BJ (cell line): ENCODE results near the gene MAMLD1. TPM values are rescaled to one million over a fixed set of nuclear protein-coding genes. Genes with fewer than 3 reads are reported as not detected.
A peak's percentile ranks its signal among the peaks of the same experiment; 100 is the strongest.

Experiments
- CTCF ChIA-PET: fragments of 350-600 bp; formaldehyde crosslinking; extraction: SDS; loops from one replicate; lab custom pipeline; 2021; ENCODE audit warnings: antibody characterized with exemption, inconsistent platforms; lab: Yijun Ruan, JAX
- POLR2A ChIA-PET: fragments of 300-600 bp; sonication (Branson Sonifier 250); formaldehyde crosslinking; extraction: SDS; loops from one replicate; lab custom pipeline; 2021; ENCODE audit warnings: antibody characterized with exemption; lab: Charles Lee
- DNase-seq: peaks from one replicate; pipeline ENCODE4 v3.0.0-alpha.2; 2011; ENCODE audit warnings: low read depth
- H3K27me3 ChIP-seq: 2 replicates; pipeline ENCODE4 v1.6.0; 2011; ENCODE audit warnings: low read length; ENCODE audit not compliant: control insufficient read depth, insufficient read depth
- H3K36me3 ChIP-seq: 2 replicates; pipeline ENCODE4 v1.5.1; 2011; ENCODE audit warnings: low read length; ENCODE audit not compliant: control insufficient read depth, insufficient read depth
- H3K4me3 ChIP-seq: 2 replicates; pipeline ENCODE4 v1.5.1; 2011; ENCODE audit warnings: low read depth, mild to moderate bottlenecking, control low read depth, low read length
- polyA minus RNA-seq: library from RNA; depleted of rRNA, polyadenylated mRNA; stranded (reverse); fragments of >200 nt; gene quantifications from 2 replicates; pipeline ENCODE4 v1.2.3, GENCODE V29; 2011; rRNA and poly(A)+ RNA removed
- polyA plus RNA-seq: library from polyadenylated mRNA; depleted of rRNA; stranded (reverse); fragments of >200 nt; gene quantifications from 2 replicates; pipeline ENCODE4 v1.2.3, GENCODE V29; 2011; rRNA removed
- TF ChIP-seq, protein P1 (sequence below): IDR thresholded peaks from 2 replicates; pipeline ENCODE4 v1.5.1; 2011; ENCODE audit warnings: low read depth, mild to moderate bottlenecking, control low read depth, inconsistent platforms, low read length, moderate library complexity; ENCODE audit not compliant: insufficient read depth

MAMLD1 gene, protein sequence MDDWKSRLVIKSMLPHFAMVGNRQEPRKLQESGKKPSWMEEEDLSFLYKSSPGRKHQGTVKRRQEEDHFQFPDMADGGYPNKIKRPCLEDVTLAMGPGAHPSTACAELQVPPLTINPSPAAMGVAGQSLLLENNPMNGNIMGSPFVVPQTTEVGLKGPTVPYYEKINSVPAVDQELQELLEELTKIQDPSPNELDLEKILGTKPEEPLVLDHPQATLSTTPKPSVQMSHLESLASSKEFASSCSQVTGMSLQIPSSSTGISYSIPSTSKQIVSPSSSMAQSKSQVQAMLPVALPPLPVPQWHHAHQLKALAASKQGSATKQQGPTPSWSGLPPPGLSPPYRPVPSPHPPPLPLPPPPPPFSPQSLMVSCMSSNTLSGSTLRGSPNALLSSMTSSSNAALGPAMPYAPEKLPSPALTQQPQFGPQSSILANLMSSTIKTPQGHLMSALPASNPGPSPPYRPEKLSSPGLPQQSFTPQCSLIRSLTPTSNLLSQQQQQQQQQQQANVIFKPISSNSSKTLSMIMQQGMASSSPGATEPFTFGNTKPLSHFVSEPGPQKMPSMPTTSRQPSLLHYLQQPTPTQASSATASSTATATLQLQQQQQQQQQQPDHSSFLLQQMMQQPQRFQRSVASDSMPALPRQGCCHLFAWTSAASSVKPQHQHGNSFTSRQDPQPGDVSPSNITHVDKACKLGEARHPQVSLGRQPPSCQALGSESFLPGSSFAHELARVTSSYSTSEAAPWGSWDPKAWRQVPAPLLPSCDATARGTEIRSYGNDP
- polyA plus RNA-seq: 2.9 and 3.9 TPM in 2 replicates
- 2.4 and 4.8 TPM in 2 replicates for polyA minus RNA-seq

DNA sequence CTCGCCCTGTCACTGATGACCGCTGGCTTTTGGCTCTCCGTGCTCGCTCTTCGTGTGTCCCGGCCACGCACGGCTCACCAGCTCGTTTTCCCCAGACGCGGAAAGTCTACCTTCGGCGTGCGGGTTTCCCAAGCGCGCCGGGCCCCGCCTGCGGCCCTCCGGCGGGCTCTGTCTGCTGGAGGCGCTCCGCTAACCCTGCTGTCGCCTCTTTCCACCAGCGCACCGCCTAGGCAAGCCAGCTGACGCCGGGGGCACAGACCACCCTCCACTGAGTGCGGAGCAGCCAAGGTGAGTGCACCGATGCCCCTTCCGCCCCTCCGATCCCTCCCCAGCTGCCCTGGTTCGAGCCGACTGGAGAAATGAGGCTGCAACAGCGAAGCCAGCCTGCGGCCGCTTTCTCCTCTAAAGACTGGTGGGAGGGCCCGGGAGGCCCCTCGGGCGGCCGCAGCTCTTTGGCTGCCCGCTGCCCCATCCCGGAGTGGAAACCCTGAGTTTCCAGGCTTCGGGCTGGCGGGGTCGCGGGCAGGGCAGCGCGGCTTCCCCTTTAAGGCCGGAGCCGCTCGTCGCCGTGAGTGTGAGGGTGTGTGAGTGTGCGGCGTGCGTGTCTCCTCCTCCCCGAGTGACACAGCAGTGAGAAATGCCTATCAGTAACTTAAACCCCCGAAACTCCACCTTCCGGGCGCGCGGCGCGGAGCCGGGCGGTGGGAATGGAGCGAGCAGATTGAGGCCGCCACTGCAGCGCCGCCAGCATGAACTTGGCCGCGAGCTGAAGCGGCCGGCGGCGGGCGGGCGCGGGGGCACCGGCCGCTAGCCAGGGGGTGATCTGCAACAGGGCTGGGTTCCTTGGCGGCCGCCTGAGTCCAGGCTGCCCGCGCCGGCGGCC, at the start of gene MAMLD1:
TSS of gene MAMLD1 (plus strand) at position 719 of the 883 bp plus-strand sequence. CDS start 82,200 bp downstream, outside the sequence.
- CTCF ChIA-PET: interaction anchor here (0.8 to 2.7 kb wide), 7 partner anchors 9 to 403 kb away, joined by 3 to 21 read pairs (median 3); no protein-coding TSS in a partner anchor
- DNase-seq: no peak
- TF ChIP-seq, protein P1, sequence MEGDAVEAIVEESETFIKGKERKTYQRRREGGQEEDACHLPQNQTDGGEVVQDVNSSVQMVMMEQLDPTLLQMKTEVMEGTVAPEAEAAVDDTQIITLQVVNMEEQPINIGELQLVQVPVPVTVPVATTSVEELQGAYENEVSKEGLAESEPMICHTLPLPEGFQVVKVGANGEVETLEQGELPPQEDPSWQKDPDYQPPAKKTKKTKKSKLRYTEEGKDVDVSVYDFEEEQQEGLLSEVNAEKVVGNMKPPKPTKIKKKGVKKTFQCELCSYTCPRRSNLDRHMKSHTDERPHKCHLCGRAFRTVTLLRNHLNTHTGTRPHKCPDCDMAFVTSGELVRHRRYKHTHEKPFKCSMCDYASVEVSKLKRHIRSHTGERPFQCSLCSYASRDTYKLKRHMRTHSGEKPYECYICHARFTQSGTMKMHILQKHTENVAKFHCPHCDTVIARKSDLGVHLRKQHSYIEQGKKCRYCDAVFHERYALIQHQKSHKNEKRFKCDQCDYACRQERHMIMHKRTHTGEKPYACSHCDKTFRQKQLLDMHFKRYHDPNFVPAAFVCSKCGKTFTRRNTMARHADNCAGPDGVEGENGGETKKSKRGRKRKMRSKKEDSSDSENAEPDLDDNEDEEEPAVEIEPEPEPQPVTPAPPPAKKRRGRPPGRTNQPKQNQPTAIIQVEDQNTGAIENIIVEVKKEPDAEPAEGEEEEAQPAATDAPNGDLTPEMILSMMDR: peak; percentile 31
- H3K36me3 ChIP-seq: no peaks in the 10 kb centered on the region
- peak within 1 kb of the TSS; percentile 69 for H3K4me3 ChIP-seq
- no peaks in the 10 kb centered on the region for H3K27me3 ChIP-seq
- POLR2A ChIA-PET: interaction anchor here (0.5 kb wide), 1 partner anchor 324 kb away, joined by 3 read pairs; no protein-coding TSS in a partner anchor

DNA sequence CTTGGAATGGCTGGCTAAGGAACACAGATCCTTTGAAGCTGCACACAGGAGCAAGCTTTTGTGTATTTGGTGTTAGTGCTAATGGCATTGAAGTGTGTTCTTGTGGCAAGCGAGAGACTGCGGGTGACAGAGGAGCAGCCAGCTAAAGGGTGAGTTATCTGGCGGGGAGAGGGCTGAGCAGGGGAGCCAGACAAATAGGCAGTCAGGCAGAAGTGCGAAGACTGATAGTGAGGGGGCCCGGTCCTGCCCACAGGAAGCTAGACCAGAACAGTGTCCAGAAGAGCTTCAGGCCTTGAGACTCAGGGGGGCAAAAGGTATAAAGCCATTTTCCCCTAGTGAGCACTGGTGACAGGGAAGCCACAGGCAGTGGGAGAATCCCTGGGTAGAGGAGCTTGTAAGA, 49.6 kb upstream of the MAMLD1 start:
- no peaks in the 10 kb centered on the region for H3K36me3 ChIP-seq
- DNase-seq: no peak
- no peak overlapping the region for H3K4me3 ChIP-seq
- ChIA-PET POLR2A (interaction anchor here (0.6 kb wide), 1 partner anchor 8 kb away, joined by 3 read pairs; no protein-coding TSS in a partner anchor), CTCF (no interaction called here)
- TF ChIP-seq, protein P1: no peak
- no peaks in the 10 kb centered on the region for H3K27me3 ChIP-seq

DNA sequence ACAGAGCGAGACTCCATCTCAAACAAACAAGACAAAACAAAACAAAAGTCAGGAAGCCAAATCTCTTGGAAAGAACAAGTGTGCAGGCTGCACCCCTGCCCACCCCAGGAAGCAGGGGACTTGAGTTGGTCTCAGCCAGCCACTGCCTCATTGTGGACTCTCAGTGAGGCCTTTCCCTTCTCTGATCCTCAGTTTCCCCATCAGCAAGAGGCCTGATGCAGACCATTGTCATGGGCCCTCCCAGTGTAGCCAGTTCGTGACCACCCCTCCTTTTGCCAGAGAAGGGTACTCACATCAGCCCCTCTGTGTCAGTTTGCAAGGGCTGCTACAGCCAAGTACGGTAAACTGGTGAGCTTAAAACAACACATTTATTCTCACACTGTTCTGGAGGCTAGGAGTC, 48.9 kb upstream of the MAMLD1 start:
- Histone ChIP-seq H3K27me3 (no peaks in the 10 kb centered on the region), H3K36me3 (no peaks in the 10 kb centered on the region), H3K4me3 (no peak overlapping the region)
- CTCF ChIA-PET: no interaction called here
- TF ChIP-seq, protein P1: no peak
- no peak for DNase-seq
- POLR2A ChIA-PET: no interaction called here

DNA sequence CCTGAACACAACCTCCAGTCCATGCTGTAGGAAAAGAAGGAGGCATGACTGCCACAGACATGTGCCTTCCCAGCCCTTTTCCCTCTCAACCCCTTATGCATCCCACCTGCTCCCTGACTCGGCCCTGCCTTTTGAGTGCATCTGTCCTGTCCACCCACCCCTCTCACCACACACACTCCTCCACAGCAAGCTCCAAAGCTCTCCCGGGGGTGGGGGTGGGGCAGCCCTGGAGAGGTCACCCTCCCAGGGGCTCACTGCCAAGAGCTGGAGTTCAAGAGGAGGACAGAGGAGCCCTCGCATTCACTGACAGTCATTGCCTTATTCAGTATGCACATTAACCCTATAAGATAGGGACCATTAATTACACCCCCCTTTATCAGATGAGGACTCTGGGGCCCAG, 46.6 kb upstream of the MAMLD1 start:
- TF ChIP-seq, protein P1: no peak
- POLR2A ChIA-PET: no interaction called here
- CTCF ChIA-PET: no interaction called here
- DNase-seq: no peak
- no peaks in the 10 kb centered on the region for H3K36me3 ChIP-seq
- H3K27me3 ChIP-seq: no peaks in the 10 kb centered on the region
- no peak overlapping the region for H3K4me3 ChIP-seq
